ENCODE measurements around the gene CNOT8. TPM values are rescaled to one million over a fixed set of nuclear protein-coding genes. Genes with fewer than 3 reads are reported as not detected.

CNOT8 gene
- total RNA-seq = 10 to 100 TPM; 28.4 to 81.5 (median 59.4) TPM
- polyA plus RNA-seq = 10 to 100 TPM; 25.4 to 43.7 (median 32.9) TPM
- long read RNA-seq, donor 1, partial matches to known transcripts = 0 of 4 reads
- long read RNA-seq, donor 1, other reads (novel, unspliced or antisense) = 0 of 4 reads
- long read RNA-seq, donor 2, partial matches to known transcripts = 0 of 6 reads
- long read RNA-seq, donor 2, other reads (novel, unspliced or antisense) = 0 of 6 reads
- long read RNA-seq, donor 3, partial matches to known transcripts = 0 of 4 reads
- long read RNA-seq, donor 3, other reads (novel, unspliced or antisense) = 0 of 4 reads
- long read RNA-seq, donor 4 = 0 reads
- long read RNA-seq, donor 5, partial matches to known transcripts = 0 of 5 reads
- long read RNA-seq, donor 5, other reads (novel, unspliced or antisense) = 0 of 5 reads
- long read RNA-seq, donor 6, transcript CNOT8-202 (7 exons, 2,604 nt) = minor isoform, 5 of 13 reads
- long read RNA-seq, donor 6, transcript CNOT8-201 (7 exons, 2,528 nt) = major isoform, 6 of 13 reads
- long read RNA-seq, donor 6, partial matches to known transcripts = 0 of 13 reads
- long read RNA-seq, donor 6, other reads (novel, unspliced or antisense) = 0 of 13 reads
- long read RNA-seq, donor 7, transcript CNOT8-201 (7 exons, 2,528 nt) = major isoform, 11 of 16 reads
- long read RNA-seq, donor 7, partial matches to known transcripts = 0 of 16 reads
- long read RNA-seq, donor 7, other reads (novel, unspliced or antisense) = 0 of 16 reads
- long read RNA-seq, donor 8, partial matches to known transcripts = 0 of 8 reads
- long read RNA-seq, donor 8, other reads (novel, unspliced or antisense) = 0 of 8 reads
- long read RNA-seq, donor 9, partial matches to known transcripts = 0 of 4 reads
- long read RNA-seq, donor 9, other reads (novel, unspliced or antisense) = 0 of 4 reads
- long read RNA-seq, donor 10, partial matches to known transcripts = 0 of 5 reads
- long read RNA-seq, donor 10, other reads (novel, unspliced or antisense) = 0 of 5 reads

DNA sequence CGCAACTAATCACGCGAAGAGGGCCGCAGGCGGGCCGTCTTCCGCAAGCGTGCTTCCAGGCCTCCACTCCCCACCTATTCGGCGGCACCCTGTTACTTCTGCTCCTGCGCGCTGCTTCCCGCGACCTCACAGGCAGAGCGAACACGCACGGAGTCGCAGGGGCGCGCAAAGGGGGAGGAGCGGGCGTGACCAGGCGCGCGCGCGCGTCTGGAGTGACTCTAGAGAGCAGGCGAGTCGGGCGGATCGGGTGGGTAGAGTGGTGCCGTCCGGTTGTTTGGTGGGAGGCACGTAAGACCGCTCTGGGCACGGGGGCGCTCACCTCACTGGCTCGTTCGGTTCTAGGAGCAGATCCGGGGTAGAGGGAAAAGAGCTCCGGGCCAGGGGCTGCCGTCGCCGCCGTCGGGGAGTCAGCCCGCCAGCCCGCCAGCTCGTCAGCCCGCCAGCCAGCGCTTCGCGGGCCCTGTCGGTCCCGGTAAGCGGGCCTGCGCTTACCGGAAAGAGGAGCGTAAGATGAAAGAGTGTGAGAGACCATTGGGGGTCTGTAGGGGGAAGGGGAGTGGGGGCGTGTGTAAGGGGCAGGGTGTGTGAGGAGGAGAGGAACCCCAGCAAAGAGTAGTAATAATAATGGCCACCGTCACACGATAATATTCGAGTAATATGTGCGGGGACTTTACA lies at the start of gene CNOT8:
TSS of gene CNOT8 (plus strand) at position 331 of the 675 bp plus-strand sequence. CDS start 4,652 bp downstream, outside the sequence.
- Histone ChIP-seq H3K27me3 (no peaks in the 10 kb centered on the region), H3K4me1 (peaks cover 33 to 50% (median 42%) of the 10 kb centered on the region in 4 donors), H3K9me3 (no peaks in the 10 kb centered on the region), H3K36me3 (peaks cover 3 to 5% (median 4%) of the 10 kb centered on the region in 4 donors), H3K27ac (peak within 1 kb of the TSS; percentile 97 to 99 (median 98)), H3K4me3 (peak within 1 kb of the TSS; percentile 67 to 82 (median 74))
- DNase-seq = peak; percentile 99
- intact Hi-C loops (cut with DNase I; ENCODE audit: low total_unique reads) = loop anchor here (5.0 kb wide), 1 partner anchor 101 kb away; the partner anchor contains the start of gene LARP1
- TF ChIP-seq EP300 (IDR thresholded peaks at IDR 0.05) (no peak), POLR2A (IDR thresholded peaks at IDR 0.05) (peak in 2 of 4 donors; percentile 84 to 92), POLR2AphosphoS5 (IDR thresholded peaks at IDR 0.05) (peak; percentile 86 to 96 (median 95))
- TF ChIP-seq, protein P1, sequence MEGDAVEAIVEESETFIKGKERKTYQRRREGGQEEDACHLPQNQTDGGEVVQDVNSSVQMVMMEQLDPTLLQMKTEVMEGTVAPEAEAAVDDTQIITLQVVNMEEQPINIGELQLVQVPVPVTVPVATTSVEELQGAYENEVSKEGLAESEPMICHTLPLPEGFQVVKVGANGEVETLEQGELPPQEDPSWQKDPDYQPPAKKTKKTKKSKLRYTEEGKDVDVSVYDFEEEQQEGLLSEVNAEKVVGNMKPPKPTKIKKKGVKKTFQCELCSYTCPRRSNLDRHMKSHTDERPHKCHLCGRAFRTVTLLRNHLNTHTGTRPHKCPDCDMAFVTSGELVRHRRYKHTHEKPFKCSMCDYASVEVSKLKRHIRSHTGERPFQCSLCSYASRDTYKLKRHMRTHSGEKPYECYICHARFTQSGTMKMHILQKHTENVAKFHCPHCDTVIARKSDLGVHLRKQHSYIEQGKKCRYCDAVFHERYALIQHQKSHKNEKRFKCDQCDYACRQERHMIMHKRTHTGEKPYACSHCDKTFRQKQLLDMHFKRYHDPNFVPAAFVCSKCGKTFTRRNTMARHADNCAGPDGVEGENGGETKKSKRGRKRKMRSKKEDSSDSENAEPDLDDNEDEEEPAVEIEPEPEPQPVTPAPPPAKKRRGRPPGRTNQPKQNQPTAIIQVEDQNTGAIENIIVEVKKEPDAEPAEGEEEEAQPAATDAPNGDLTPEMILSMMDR (IDR thresholded peaks at IDR 0.05) = no peak
- WGBS, 5 donors = 0 to 1% (median 0%) methylated on average over 60 to 65 of the region's 65 CpGs

GRCh38 chr5:154811239-154811638 lies 47.2 kb upstream of the CNOT8 start:
- Histone ChIP-seq H3K9me3 (no peaks in the 10 kb centered on the region), H3K4me3 (no peak overlapping the region), H3K27me3 (no peaks in the 10 kb centered on the region), H3K27ac (peak overlapping the region in 2 of 5 donors; percentile 9 to 17), H3K36me3 (peaks cover 82 to 100% (median 99%) of the 10 kb centered on the region in 4 donors), H3K4me1 (peaks cover 0 to 11% (median 0%) of the 10 kb centered on the region in 4 donors)
- WGBS, 5 donors = 80 to 83% (median 82%) methylated on average over 7 of the region's 7 CpGs
- intact Hi-C loops (cut with DNase I; ENCODE audit: low total_unique reads) = loop anchor here (5.0 kb wide), 1 partner anchor 159 kb away; no protein-coding TSS in a partner anchor
- TF ChIP-seq POLR2AphosphoS5 (IDR thresholded peaks at IDR 0.05) (no peak), POLR2A (IDR thresholded peaks at IDR 0.05) (no peak), EP300 (IDR thresholded peaks at IDR 0.05) (no peak)
- TF ChIP-seq, protein P1 (IDR thresholded peaks at IDR 0.05) = no peak
- no peak for DNase-seq

- peak; percentile 65 to 86 for DNase-seq
- 27 to 39% (median 31%) methylated on average over 3 of the region's 3 CpGs for WGBS, 5 donors
- TF ChIP-seq, protein P1 (IDR thresholded peaks at IDR 0.05) = peak in 5 of 7 experiments; percentile 84 to 91 (median 87)
- no peak for TF ChIP-seq POLR2AphosphoS5 (IDR thresholded peaks at IDR 0.05)
- no peak for TF ChIP-seq POLR2A (IDR thresholded peaks at IDR 0.05)
- H3K27me3 ChIP-seq = no peaks in the 10 kb centered on the region
- no peaks in the 10 kb centered on the region for H3K9me3 ChIP-seq
- H3K36me3 ChIP-seq = peaks cover 83 to 100% (median 99%) of the 10 kb centered on the region in 4 donors
- peak overlapping the region in 2 of 5 donors; percentile 9 to 17 for H3K27ac ChIP-seq
- H3K4me3 ChIP-seq = no peak overlapping the region
- H3K4me1 ChIP-seq = peaks cover 0 to 11% (median 0%) of the 10 kb centered on the region in 4 donors
- intact Hi-C loops (cut with DNase I; ENCODE audit: low total_unique reads) = loop anchor here (5.0 kb wide), 1 partner anchor 160 kb away; no protein-coding TSS in a partner anchor
Measured at GRCh38 chr5:154811653-154812465, 46.6 kb upstream of the CNOT8 start.
